BJ (cell line): ENCODE results near the gene TMED7. TPM values are rescaled to one million over a fixed set of nuclear protein-coding genes. Genes with fewer than 3 reads are reported as not detected.

ENCODE experiments used
- CTCF ChIA-PET: fragments of 350-600 bp; formaldehyde crosslinking; extraction: SDS; loops from one replicate; lab custom pipeline; 2021; ENCODE audit warnings: antibody characterized with exemption, inconsistent platforms; lab: Yijun Ruan, JAX
- POLR2A ChIA-PET: fragments of 300-600 bp; sonication (Branson Sonifier 250); formaldehyde crosslinking; extraction: SDS; loops from one replicate; lab custom pipeline; 2021; ENCODE audit warnings: antibody characterized with exemption; lab: Charles Lee
- DNase-seq: peaks from one replicate; pipeline ENCODE4 v3.0.0-alpha.2; 2011; ENCODE audit warnings: low read depth
- H3K27me3 ChIP-seq: 2 replicates; pipeline ENCODE4 v1.6.0; 2011; ENCODE audit warnings: low read length; ENCODE audit not compliant: control insufficient read depth, insufficient read depth
- H3K36me3 ChIP-seq: 2 replicates; pipeline ENCODE4 v1.5.1; 2011; ENCODE audit warnings: low read length; ENCODE audit not compliant: control insufficient read depth, insufficient read depth
- H3K4me3 ChIP-seq: 2 replicates; pipeline ENCODE4 v1.5.1; 2011; ENCODE audit warnings: low read depth, mild to moderate bottlenecking, control low read depth, low read length
- CTCF ChIP-seq: IDR thresholded peaks from 2 replicates; pipeline ENCODE4 v1.5.1; 2011; ENCODE audit warnings: low read depth, mild to moderate bottlenecking, control low read depth, inconsistent platforms, low read length, moderate library complexity; ENCODE audit not compliant: insufficient read depth
- polyA plus RNA-seq: library from polyadenylated mRNA; depleted of rRNA; stranded (reverse); fragments of >200 nt; gene quantifications from 2 replicates; pipeline ENCODE4 v1.2.3, GENCODE V29; 2011

Gene TMED7
- polyA plus RNA-seq, 1 experiment: 58.1 TPM

GRCh38 chr5:115661563-115661962 is 35.7 kb upstream of the TMED7 start:
- ChIA-PET CTCF (no interaction called here), POLR2A (no interaction called here)
- H3K27me3 ChIP-seq: no peaks in the 10 kb centered on the region
- no peak overlapping the region for H3K4me3 ChIP-seq
- no peak for TF ChIP-seq CTCF
- no peaks in the 10 kb centered on the region for H3K36me3 ChIP-seq
- DNase-seq: no peak

DNA sequence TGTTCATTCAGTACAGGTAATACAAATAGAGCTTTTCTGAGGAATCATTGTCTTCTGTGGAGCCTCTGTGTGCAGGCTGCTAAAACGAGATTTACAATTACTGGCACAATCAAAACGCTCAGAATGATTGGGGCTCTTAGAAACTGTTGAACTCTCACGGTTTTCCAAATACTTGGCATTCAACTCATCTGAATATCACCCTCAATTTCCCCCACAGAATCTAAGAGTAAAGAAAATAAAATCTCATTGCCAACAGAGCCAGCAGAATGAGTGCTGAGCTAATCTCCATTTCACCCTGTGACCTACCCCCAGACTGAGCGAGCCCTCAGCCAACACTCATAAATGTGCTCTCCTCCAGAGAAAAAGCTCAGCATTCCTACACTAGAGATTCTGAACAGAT is 35.3 kb upstream of the TMED7 start:
- Histone ChIP-seq H3K4me3 (no peak overlapping the region), H3K27me3 (no peaks in the 10 kb centered on the region), H3K36me3 (no peaks in the 10 kb centered on the region)
- ChIA-PET CTCF (no interaction called here), POLR2A (no interaction called here)
- TF ChIP-seq CTCF: no peak
- no peak for DNase-seq

DNA sequence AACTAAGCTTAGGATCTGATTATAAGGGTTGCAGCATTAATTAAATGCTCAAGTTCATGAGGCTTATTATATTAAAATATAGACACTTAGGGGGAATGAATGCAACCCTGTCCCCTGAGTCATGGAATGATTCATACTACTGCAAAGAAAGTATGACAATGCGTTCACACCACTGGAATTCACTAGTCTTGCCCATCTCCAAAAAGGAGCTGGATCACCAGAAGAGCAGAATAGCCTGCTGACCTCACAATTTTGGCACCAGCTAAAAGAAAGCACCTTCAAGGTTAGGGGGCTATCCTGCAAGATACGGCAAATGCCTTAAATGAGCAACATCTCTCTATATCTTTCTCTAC is 32.0 kb upstream of the TMED7 start:
- CTCF ChIA-PET: interaction anchor here (0.8 to 1.1 kb wide), 2 partner anchors 174 to 348 kb away, joined by 3 to 4 read pairs; no protein-coding TSS in a partner anchor
- H3K27me3 ChIP-seq: no peaks in the 10 kb centered on the region
- H3K4me3 ChIP-seq: no peak overlapping the region
- no peak for TF ChIP-seq CTCF
- POLR2A ChIA-PET: no interaction called here
- H3K36me3 ChIP-seq: no peaks in the 10 kb centered on the region
- peak; percentile 51 for DNase-seq

GRCh38 chr5:115657125-115657880 is 31.5 kb upstream of the TMED7 start:
- no peak for DNase-seq
- POLR2A ChIA-PET: no interaction called here
- TF ChIP-seq CTCF: no peak
- no peaks in the 10 kb centered on the region for H3K27me3 ChIP-seq
- CTCF ChIA-PET: interaction anchor here (1.1 kb wide), 1 partner anchor 347 kb away, joined by 3 read pairs; no protein-coding TSS in a partner anchor
- H3K4me3 ChIP-seq: no peak overlapping the region
- H3K36me3 ChIP-seq: no peaks in the 10 kb centered on the region

DNA sequence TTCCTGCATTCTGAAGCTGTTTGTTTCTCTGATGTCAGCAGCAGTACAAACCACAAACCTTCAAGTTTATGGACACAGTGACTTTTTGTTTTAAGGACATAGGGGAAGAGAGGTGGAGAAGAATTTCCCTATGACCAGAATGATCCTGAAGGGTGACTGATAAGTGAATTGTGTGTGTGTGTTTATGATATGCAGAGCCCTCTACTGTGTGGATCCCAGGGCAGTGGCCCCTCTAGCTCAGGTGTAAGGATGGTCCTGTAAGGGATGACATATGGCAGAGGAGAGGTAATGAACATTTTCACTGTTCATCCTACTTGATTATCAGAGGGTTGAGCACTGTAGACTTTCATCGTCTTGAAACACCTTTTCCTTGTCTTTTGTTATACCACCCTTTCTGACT is 30.6 kb upstream of the TMED7 start:
- Histone ChIP-seq H3K4me3 (no peak overlapping the region), H3K36me3 (no peaks in the 10 kb centered on the region), H3K27me3 (no peaks in the 10 kb centered on the region)
- POLR2A ChIA-PET: no interaction called here
- CTCF ChIA-PET: no interaction called here
- no peak for DNase-seq
- no peak for TF ChIP-seq CTCF
